SU-DHL-6 (cell line): ENCODE data around the gene FAM20A.

Experiments
- EZH2phosphoT487 ChIP-seq: fragments of 200-600 bp; sonication (generic), shearing (Covaris generic); conservative IDR thresholded peaks from 2 replicates; pipeline ENCODE4 v1.6.1; 2018; ENCODE audit warnings: mild to moderate bottlenecking, antibody characterized with exemption, low read length, moderate library complexity, mixed read lengths
- TF ChIP-seq, protein P1 (sequence below): fragments of 200-600 bp; sonication (generic); IDR thresholded peaks from one replicate; pipeline ENCODE4 v1.5.1; 2017; ENCODE audit warnings: antibody characterized with exemption, mild to moderate bottlenecking, low read length, moderate library complexity; ENCODE audit not compliant: insufficient read depth, poor library complexity, severe bottlenecking

DNA sequence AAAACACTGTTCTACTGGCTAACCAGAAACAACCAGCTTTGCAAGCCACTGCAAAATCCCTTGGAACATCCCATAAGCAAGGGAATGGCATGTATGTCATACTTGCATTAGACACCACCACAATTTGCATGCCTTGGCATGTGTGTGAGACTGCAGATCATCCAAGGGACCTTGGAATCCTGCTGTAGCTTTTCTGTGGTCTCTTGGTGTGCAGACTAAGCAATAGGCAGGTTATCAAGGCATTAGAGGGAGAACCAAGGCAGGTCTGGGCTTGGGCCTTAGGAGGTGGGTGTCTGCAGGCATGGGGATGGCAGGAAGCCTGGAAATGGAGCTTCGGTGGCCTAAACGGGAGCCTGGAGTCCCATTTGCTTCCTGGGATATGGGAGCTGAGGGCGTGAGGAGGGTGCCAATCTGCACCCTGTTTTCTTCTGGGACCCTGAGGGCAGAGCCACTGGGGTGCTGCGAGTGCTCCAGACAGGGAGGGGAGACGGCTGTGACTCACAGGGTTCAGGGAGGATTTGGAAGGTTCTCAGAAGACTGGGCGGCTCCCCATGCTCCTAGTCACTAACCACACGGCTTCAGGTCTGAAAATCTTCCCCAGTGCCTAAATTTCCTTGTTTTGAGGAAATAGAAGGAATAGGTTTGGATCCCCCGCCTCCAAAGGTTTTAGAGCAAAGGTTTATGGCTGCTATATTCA lies 36.6 kb downstream of the FAM20A start:
- TF ChIP-seq, protein P1, sequence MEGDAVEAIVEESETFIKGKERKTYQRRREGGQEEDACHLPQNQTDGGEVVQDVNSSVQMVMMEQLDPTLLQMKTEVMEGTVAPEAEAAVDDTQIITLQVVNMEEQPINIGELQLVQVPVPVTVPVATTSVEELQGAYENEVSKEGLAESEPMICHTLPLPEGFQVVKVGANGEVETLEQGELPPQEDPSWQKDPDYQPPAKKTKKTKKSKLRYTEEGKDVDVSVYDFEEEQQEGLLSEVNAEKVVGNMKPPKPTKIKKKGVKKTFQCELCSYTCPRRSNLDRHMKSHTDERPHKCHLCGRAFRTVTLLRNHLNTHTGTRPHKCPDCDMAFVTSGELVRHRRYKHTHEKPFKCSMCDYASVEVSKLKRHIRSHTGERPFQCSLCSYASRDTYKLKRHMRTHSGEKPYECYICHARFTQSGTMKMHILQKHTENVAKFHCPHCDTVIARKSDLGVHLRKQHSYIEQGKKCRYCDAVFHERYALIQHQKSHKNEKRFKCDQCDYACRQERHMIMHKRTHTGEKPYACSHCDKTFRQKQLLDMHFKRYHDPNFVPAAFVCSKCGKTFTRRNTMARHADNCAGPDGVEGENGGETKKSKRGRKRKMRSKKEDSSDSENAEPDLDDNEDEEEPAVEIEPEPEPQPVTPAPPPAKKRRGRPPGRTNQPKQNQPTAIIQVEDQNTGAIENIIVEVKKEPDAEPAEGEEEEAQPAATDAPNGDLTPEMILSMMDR, result no peak
- TF ChIP-seq EZH2phosphoT487, result no peak
